Measurements from ENCODE around the gene STRN.
"Not testable (repeated sequence)": the region's sequence is repeated elsewhere in the genome, so short reads cannot be mapped to it uniquely, and the experiment has no call there.

The STRN gene, protein sequence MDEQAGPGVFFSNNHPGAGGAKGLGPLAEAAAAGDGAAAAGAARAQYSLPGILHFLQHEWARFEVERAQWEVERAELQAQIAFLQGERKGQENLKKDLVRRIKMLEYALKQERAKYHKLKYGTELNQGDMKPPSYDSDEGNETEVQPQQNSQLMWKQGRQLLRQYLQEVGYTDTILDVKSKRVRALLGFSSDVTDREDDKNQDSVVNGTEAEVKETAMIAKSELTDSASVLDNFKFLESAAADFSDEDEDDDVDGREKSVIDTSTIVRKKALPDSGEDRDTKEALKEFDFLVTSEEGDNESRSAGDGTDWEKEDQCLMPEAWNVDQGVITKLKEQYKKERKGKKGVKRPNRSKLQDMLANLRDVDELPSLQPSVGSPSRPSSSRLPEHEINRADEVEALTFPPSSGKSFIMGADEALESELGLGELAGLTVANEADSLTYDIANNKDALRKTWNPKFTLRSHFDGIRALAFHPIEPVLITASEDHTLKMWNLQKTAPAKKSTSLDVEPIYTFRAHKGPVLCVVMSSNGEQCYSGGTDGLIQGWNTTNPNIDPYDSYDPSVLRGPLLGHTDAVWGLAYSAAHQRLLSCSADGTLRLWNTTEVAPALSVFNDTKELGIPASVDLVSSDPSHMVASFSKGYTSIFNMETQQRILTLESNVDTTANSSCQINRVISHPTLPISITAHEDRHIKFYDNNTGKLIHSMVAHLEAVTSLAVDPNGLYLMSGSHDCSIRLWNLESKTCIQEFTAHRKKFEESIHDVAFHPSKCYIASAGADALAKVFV

DNA sequence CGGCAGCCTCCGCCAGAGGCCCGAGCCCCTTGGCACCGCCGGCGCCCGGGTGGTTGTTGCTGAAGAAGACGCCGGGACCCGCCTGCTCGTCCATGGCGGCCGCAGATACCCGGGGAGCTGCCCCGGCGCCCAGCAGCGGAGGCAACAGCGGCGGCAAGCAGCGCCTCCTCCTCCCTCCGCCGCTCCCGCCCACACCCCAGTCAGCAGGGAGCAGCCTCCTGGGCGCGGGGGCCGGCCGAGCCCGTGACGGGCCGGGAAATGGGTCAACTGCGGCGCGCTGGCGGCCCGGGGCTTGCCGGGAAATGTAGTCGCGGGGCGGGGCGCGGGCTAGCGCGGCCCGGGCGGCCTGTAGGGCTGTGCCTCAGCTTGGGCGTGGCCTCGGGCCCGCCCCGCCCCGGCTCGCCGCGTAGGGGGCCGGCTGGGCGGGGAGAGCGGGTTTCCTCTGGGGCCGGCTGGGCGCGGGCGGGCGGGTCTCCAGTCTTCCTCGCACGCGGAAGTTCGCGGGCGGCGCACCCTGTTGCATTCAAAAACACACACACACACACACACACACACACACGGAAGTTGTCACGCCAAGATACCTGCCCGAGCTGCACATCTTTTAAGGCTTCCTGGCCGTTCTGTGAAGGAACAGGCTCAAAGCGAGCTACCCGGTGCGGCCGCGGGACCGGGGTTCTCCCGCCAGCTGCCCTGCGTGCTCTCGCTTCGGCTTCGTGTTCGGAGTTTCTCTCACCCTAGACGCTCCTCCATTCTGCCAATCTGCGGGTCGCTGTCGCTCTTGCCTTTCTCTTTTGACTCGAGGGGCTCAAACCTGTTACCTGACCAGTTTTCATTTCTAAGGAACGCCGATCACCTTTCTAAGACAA, at the start of gene STRN:
Gene STRN, minus strand, starts transcription at position 167 of the 866 bp plus-strand sequence. Its CDS starts 73 bp downstream, at position 94.
- DNase-seq: peak; percentile 90

DNA sequence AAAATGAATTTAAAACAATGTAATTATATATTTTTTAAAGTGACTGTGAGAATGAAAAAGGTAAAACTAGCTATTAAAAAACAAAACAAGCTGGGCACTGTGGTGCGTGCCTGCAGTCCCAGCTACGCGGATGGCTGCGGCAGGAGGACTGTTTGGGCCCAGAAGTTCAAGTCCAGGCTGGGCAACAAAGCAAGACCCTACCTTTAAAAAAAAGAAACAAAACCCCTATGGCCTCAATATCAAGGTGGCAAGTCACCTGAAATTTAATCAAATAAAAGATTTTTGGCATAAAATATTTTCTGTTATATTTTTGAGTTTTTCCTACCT, 46.9 kb upstream of the STRN start:
- no peak for DNase-seq

DNA sequence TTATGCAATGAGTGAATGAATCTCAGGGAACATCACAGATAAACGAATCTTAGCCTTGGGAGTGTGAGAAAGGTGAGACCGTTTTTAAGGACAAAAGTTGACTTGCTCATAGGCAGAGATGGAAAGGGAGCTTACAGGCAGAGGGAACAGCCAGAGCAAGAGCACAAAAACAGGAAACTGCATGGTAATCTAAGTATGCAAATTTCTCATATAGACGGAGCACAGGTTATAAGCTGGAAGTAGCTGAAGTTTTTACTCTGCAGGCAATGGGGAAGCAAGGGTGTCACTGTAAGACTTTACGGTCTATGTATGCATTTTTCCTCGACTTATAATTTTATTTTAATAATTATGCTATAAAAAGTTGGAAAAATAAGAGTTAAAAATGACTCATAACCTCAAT, 44.8 kb upstream of the STRN start:
- DNase-seq: no peak

- DNase-seq: no peak
These were observed 39.0 kb upstream of the STRN start for GRCh38 chr2:37005118-37005868.

GRCh38 chr2:37000988-37001556, 34.7 kb upstream of the STRN start:
- no peak for DNase-seq

DNA sequence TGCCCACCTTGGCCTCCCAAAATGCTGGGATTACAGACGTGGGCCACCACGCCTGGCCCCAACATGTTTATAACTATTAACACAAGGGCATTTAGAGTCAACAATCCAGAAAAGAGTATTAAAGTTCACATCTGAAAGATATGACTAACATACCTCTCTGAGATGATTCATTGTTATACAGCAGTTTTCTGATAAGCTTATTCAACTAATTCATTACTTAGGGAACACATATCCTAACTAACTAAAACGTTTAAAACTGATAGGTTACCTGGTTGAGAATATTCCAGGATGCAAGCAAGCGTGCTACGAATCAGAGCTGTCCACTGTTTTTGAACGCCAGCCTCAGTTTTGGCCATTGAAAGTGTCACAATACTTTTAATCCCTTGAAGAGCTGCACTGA, 34.0 kb upstream of the STRN start:
- no peak for DNase-seq

DNA sequence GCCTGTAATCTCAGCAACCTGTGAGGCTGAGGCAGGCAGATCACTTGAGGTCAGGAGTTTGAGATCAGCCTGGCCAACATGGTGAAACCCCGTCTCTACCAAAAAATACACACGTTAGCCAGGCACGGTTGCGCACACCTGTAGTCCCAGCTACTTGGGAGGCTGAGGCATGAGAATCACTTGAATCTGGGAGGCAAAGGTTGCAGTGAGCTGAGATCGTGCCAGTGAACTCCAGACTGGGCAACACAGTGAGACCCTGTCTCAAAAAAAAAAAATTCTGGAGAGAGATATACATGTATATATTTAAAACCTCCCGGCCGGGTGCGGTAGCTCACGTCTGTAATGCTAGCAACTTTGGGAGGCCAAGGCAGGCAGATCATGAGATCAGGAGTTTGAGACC, 33.1 kb upstream of the STRN start:
- not testable (repeated sequence) for DNase-seq

DNA sequence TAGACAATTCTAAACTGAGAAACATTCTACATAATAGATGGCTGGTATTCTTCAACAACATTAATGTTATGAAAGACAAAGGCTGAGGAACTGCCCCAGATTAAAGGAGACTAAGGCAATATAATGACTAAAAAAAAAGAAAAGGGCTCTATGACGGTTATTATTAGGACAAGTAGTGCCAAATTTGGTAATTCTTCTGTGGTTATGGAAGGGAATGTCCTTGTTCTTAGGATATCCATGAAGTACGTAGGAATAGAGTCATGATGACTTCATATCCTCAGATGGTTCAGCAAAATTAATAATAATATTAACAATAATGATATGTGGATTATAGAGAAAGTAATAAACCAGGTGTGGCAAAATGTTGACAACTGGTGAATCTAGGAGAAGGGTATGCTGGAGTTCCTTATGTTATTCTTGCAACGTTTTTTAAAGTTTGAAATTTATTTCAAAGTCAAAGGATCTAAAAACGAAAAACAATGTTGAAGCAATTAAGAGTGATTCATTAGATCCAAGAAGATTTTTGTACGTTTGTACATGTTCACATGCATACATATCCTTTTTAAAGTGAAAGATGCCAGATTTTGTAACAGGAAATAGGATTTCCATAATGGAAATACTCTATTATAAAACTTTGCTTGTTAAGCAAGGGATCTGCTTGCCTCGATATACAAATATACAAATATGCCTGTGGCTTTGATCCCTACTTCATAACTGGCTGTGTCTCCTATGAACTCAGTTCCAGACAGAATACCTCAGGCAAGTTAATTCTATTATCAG, 27.7 kb upstream of the STRN start:
- DNase-seq: no peak

- no peak for DNase-seq
These were observed 21.7 kb upstream of the STRN start for GRCh38 chr2:36988008-36988407.

DNA sequence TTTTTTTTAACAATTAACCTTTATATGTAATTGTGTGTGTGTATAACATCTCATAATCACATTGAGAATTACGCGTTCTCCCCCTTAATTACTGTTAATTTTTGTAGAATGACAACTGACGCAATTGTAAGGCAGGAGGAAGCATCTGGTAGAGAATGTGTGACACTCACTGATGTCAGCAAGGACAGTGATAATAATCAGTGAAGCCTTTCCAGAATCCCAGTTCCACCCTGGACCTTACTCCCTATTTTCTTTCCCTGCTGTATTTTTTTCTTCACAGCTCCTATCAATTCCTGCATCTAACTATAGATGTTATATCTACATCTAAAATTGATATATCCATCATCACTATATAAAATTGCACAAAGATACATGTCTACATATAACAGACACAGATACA, 16.1 kb upstream of the STRN start:
- no peak for DNase-seq

GRCh38 chr2:36981911-36982310, 15.6 kb upstream of the STRN start:
- DNase-seq: no peak

DNA sequence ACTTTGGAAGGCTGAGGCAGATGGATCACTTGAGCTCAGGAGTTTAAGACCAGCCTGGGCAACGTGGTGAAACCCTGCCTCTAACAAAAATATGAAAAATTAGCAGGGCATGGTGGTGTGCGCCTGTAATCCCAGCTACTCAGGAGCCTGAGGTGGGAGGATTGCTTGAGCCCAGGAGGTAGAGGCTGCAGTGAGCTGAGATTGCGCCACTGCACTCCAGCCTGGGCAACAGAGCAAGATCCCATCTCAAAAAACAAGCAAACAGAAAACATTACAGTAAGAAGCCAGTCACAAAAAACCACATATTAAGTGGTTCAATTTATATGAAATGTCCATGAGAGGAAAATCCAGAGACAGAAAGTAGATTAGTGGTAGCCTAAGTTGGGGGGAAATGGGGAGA, 12.7 kb upstream of the STRN start:
- DNase-seq: not testable (repeated sequence)

- no peak for DNase-seq
These were observed 9.7 kb upstream of the STRN start for GRCh38 chr2:36976065-36976464.

DNA sequence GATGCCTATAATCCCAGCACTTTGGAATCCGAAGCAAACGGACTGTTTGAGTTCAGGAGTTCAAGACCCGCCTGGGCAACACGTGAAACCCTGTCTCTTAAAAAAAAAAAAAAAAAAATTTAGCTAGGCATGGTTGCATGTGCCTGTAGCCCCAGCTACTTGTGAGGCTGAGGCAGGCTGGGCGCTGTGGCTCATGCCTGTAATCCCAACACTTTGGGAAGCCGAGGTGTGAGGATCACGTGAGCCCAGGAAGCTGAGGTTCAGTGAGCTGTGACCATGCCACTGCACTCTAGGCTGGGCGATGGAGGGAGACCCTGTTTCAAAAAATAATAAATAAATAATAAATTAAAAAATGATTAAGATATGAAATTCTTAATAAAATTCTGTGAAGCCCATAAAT, 9.0 kb upstream of the STRN start:
- DNase-seq: no peak

DNA sequence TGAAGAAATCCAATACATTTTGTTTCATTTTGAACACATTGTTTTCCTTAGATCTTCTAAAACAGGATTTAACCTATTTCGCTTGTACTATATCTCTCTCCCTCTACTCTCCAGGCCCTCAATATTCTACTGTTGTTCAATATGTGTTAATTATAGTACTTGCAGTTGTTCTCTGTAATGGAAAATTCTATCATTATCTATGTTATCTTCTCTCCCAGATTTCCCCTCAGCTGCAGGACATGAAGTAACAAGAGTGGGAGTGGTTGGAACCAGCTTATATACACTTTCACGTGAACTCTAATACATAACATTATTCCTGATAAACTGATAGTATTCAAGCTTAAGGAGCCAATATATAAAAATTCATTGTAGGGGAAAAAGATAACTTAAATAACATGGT, 7.0 kb upstream of the STRN start:
- no peak for DNase-seq

- DNase-seq: no peak
These were observed 5.7 kb upstream of the STRN start for GRCh38 chr2:36971990-36972389.

GRCh38 chr2:36967236-36967876, 1.0 kb upstream of the STRN start:
- DNase-seq: no peak

GRCh38 chr2:36965751-36966369, 476 bp downstream of the STRN start:
- DNase-seq: peak; percentile 46

- no peak for DNase-seq
These were observed 1.1 kb downstream of the STRN start for GRCh38 chr2:36965206-36965605.

- DNase-seq: no peak
These were observed 1.8 kb downstream of the STRN start for GRCh38 chr2:36964496-36965058.

Data from NK-92 treated with Interleukin-12 subunit alpha and Interleukin-12 subunit beta, amount 100 ng/mL, for 24 hours (cell line).